COLO829 (cell line): Measurements from ENCODE around the gene JPH2.

Experiments used
- DNase-seq: peaks from one replicate; pipeline ENCODE4 v3.0.0; 2012; ENCODE audit warnings: low spot score

JPH2 gene

DNA sequence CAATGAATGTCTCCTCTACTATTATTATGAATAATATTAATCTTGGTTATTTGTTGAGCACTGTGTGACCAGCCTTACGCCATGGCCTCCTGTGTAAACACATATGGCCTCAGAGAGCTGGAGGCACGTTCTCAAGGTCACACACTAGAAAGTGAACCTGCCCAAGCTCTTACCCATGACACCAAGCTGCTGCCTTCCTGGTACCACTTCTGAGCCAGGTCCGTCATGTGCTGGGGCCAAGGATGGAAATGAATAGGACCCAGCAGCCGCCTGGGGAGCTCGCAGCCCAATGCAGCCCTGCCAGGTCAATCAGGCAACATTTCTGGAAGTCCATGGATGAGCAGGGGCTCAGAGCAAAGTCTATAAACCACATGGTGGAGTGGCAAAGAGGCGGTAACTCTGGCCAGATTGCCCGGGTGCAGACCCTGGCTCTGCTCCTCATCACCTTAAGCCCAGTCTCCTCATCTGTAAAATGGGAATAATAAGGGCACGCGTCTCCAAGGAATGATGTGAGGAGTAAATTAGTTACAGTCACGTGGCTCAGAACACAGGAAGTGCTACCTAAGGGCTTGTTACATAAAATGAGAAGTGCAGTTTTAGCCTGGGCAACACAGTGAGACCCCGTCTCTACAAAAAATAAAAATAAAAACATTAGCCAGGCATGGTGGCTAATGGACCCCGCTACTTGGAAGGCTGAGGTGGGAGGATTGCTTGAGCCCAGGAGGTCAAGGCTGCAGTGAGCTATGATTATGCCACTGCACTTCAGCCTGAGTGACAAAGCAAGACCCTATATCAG lies 61.5 kb downstream of the JPH2 start:
- no peak for DNase-seq

DNA sequence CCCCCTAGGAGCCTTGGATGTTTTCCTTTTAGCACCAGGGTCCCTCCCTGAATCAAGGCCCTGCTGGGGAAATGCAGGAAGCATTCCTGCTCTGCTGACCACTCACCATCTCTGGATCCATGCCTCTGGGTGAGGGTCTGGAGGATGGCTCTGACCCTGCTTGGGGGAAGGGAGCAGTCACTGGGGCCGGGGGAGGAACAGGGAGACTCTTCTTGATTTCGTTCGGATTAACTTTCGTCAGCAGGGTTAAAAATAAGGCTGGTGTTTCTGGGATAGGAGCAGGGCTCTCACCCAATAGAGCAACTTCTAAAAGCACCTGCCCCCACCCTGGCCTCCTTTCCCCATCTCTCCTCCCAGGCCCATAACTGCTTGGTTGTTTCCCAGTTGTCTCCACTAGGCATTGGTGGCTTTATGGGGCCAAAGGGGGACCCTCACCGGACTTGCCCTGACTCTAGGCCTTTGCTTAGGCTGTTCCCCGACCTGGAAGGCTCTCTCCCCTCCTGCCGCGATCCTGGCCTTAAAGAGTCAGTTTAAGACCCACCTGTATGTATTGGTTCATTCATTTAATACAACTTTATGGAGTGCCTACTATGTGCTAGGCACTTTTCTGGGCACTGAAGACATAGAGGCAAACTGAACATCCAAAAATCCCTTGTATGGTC lies 63.0 kb downstream of the JPH2 start:
- no peak for DNase-seq

DNA sequence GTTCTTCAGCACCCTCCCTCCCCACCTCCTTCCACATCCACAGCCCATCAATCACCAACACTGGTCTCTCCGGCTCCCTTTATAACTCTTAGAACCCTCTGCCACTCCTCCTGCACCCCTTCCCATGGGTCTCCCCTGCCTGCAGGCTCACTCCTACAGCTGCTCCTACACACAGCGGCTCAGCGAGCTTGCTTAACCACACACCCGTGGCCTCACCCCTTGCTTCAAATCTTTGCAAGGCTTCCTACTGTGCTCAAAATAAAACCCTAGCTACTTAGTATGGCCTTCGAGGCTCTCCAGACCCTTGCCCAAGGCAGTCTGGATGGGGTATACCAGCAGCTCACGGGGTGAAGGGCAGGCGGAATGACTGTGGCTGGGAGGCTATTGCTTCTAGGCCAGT lies 63.7 kb downstream of the JPH2 start:
- no peak for DNase-seq

DNA sequence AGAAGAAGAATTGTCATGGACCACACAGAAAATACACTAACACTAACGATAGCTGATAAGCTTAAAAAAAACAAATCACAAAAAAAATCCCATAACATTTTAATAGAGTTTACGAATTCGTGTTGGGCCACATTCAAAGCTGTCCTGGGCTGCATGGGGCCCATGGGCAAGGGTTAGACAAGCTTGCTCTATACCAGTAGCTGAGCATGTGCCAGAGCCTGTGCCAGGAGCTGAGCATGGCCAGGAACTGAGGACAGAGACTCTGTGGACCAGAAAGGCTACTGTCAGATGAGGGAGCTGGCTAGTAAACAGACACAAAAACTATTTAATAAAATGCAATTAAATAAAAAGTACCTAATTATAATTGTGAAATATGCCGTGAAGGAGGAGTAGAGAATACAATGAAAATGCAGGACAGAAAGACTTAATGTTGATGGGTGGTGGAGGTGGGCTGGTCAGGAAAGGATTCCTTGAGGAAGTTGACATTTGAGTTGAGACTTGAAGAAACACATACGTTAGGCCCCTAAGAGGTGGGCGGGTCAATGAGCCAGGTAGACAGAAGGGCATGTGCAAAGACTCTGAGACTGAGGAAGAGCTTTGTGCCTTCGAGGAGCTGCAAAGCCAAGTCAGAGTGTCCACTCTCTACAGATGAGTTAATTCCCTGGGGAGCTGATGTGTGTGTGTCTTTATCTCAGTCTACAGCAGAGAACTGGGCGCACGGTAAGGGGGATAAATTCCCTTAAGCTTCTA lies 66.1 kb downstream of the JPH2 start:
- no peak for DNase-seq

DNA sequence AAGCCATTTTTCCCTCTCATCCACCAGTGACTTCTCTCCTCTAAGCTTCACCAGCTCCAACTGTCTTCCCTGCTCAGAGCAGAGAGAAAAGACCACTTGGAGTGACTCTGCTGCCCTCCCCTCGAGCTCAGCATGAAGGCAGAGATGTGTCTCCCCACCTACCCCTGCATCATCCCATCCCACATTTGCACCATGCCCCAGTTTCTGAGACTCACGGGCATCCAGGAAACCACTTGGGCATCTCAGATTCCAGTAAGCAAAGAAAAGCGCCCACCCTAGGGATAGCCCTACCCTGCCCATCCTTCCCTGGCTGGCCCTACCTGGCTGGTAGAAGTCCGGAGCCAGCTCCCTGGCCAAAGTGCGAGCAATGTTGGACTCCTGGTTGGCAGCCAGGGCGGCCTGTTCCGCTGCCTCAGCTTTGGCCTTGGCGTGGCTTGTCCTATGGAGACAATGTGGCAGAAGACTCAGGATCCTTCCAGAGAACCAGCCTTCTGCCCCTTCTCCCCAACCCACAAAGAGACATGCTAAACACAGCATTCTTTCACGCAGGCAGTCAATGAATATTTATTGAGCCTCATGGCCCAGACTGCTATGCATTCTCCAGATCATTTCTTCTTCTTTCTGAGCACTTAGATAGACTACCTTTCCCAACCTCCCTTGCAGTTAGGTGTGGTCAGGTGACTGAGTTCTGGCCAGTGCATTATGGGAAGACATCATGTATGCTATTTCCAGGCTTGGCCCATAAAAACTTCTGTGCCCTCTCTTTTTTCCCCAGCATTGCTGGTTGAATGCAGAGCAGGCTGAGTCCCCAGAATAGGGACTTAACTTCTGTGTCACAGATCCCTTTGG lies 68.6 kb downstream of the JPH2 start:
- no peak for DNase-seq

DNA sequence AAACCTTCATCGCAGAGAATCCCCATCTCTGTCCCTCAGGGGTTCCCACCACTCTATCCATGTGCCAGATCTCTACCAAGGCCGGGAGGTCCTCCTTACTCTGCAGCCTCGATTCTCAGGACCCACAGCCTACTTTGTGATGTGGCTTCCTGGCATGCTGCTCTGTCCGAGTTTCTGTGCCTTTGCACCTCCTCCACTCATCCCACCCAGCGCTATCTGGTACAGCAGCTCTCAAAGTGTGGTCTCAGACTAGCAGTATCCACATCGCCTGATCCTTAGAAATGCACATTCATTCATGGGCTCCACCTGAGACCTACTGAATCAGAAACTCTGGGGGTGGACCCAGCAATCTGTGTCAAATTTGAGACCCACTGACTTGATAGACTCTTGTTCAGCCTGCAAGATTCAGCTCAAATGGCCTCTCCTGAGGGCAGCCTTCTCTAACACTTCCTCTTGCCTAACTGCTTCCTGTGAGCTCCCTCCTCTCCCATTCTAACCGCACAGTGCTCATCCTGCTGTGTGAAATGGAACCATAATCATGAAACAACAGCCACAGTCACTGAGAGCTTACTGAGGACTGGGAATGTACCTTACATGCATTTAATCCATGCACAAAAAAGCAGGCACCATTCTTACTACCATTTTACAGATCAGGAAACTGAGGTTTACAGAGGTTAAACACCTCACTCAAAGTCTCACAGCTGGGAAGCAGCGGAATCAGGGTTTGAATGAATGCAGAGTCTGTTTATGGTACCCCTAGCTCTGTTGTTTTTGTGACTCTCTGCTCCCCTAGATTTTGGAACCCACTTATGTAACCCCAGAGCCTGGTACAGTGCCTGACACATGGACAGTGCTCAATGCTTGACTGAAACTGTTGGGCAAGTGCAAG lies 69.4 kb downstream of the JPH2 start:
- DNase-seq: no peak

DNA sequence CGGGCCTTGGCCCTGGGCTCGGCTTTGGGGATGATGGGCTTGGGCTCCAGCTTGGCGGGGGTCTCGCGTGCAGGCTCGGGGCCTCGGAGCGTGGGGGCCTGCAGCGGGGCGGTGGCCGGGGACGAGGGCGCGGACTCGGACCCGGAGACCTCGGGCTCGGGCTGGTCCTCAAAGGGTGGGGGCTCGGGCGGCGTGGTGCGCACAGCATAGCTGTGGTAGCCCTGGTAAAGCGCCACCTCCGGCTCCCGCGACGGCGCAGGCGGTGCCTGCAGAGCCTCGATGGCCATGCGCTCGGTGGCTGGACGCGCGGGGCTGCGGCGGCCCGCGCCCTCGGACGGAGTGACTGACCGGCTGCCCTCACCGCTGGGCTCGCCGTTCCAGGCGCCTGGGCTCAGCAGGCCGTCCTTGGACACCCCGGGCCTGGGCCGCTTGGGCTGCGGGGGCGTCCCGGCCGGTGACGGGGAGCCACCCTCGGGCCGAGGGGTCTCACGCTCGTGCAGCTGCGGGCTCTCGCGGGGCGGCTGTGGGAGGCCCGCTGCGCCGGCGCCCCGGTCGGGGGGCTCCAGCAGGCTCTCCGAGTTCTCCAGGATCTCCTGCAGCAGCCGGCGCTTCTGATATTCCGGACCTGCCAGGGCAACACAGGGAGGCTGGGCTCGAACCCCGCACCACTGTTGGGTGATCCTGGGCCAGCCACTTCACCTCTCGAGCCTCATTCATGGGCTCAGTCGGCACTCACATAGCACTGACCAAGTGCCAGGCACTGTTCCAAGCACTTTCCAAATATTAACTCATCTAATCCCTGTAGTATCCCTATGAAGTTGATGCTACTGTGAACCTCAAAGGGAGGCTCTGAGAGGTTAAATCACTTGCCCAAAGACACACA lies 71.0 kb downstream of the JPH2 start:
- no peak for DNase-seq

DNA sequence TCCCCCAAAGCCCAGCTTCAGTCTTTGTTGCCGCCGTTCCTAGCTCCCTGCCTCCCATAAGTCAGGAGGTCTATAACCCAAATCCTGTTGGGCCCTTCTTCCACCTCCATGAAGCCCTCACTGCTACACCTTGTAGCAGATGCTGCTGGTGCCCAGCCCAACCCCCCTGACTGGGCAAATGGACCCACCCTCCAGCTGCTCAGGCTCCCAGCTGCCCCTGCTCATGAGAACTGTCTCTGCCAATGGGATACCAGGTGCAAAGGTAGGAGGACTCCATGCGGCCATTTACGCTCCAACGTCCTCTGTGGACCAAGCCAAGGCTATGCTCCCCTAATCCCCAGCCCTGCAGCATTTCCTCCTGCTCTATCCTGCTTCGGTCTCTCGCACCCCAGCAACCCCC lies 71.8 kb downstream of the JPH2 start:
- no peak for DNase-seq

DNA sequence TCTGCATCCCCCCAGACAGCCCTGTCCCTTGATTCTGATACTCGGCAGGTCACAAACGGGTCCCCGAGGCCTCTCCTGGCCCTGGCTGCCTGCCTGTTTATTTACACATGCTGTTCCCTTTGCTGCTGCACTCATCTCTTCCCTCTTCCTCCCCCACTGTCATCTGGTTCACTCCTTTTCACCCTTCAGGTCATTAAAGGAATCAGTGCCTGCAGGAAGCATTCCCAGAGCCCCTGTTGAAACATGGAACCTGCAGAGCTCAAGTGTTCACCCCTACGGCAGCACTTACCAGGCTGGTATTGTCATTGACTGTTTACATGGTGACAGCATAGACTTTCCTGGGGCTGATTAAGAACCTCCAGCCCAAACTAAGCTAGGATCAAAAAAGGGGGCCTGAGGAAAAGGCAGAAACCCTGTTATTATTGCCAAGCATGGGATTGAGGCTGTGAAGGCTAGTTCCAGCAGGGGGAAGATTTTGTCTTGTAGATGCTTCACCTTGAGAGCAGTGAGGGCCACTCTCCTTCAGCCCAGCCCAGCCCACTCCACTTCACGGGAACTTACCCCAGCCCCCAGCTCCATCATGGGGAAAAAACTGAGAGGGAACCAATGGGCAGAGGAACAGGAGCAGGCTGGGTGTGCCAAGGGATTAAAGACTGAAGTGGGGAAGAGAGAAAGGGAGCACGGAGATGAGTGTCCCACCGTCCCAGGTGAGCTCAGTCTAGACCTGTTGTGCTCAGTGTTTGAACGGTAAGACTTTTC lies 73.2 kb downstream of the JPH2 start:
- no peak for DNase-seq

DNA sequence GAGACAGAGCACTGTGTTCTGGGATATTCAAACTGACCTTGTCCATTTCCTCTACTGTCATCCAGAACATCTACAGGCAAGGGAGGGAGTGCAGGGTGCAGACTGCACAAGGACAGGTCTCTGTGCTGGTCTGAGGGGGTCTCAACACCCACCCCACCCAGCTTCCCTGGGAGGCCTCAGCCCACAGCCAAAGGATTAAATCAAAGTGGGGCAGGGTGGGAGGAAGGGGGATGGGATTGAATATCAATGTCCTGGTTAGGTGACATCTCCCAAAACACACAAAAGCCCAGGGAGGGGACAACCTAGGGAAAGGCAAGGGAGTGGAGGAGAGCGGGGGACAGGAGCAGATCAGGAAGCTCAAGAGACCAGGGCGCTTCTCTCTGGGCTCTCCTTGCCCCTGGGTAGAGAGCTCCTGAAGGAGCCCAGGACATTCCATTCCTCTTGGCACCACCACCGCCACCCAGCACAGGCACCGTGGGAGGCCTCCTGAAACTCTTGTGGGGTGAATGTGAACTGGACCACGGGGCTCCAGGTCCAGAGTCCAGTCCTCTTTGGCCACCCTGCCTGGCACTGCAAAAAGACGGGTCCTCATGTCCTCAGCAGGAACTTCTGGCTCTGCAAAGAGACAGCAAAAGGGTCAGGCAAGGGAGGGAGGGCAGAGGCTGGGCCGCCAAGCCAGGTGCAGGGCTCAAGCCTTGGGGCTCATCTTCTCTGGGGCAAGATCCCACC lies 73.9 kb downstream of the JPH2 start:
- no peak for DNase-seq

DNA sequence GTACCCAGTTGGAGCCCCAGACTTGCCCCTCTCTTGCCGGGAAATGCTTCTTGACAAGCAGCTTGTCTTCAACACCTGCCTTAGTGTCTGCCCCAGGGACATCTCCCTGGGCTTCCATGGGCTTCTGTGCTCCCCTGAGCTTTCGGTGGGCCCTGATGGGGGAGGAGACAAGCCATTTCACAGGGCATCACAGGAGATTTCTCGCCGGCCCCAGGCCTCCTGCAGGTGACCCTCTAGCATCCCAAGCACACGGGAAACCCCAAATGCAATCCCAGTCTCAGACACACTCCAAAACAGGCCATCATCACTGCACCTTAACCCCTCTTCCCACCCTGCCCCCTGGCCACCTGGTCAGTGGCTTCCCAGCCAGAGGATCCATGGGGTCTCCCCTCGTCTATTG lies 74.5 kb downstream of the JPH2 start:
- no peak for DNase-seq

DNA sequence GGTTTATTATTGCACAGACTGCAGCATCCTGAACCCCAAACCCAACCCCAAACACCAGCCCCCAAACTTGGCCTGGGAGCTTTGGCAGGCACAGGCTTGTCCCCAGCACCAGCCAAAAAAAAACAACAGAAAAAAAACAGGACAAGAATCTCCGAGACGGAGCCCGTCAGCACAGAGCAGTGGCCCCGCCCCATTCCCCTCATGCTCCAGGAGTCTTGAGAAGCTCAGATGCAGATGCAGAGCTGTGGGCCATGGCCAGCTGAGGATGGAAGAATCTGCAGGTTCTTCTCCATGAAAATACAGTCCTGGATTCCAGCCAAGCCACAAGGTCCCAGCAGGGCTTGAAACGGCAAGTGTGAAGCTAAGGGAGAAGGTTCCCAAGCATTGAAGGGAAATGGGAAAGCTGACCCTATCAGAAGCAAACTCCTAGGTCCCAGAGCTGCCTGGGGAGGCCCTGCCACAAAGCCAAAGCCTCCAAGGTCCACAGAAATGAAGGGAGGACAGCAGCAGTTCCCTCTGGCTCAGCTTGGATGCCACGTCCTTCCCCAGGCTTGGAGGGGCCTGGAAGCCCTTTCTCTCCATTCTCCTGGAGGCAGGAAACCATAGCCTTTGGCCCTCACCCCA lies 75.2 kb downstream of the JPH2 start:
- no peak for DNase-seq

DNA sequence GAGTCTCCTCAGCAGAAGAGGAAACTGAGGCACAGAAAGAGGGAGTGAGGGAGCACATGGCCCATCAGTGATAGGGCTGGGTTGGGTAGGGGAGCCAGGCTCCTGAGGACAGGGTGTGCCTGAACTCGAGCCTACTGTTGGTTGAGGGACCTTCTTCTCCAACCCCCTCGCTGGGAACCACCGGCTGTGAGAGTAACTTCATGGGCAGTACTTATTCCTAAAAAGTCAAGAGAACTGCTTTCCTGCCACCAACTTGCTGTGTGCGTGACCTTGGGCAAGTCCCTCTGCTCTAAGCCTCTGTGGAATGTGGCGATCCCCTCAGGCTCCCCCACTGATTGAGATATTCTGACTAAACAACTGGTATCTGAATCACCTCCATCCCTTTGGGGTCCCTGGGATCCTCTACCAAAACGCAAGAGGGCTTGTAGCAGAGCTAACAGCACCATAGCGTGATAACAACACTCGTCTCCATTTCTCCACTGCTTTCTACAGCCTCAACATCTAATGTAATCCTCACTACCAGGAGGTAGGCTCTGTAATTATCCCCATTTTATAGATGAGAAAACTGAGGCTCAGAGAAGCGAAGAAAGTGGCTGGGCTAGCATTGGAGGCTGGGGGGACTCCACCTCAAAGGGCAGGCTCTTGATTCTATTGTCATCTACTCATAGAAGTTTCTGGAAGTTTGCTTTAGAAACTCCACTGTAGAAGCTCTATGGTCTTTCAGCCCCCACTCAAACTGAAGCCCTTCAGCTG lies 76.0 kb downstream of the JPH2 start:
- no peak for DNase-seq

DNA sequence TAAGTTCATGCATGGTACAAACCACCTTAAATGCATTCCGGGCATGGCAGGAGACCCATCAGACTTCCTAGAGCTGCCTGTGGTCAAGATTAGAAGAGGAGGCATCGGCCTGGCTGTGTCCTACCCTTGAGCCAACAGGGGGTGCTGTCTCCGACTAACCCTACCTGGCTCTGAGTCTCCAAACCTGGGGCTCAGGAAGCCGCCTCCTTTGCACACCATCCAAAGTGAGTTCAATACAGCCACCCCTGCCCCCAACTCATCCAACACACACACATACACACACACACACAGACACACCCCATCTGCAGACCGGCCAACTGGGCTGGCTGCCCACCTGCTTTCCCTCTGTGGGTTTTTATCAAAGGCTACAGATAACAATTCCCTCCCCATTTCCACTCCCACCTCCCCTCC lies 77.0 kb downstream of the JPH2 start:
- DNase-seq: no peak

DNA sequence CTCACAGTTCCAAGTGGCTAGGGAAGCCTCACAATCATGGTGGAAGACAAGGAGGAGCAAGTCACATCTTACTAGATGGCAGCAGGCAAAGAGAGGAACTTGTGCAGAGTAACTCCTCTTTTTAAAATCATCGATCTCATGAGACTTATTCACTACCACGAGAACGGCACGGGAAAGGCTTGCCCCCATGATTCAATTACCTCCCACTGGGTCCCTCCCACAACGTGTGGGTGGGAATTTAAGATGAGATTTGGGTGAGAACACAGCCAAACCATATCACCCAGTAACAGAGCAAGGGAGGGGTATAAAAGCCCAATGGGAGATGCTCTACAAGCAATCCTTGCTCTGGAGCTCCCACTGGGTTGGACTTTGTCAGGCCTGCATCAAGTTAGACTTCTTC lies 80.4 kb downstream of the JPH2 start:
- DNase-seq: no peak

DNA sequence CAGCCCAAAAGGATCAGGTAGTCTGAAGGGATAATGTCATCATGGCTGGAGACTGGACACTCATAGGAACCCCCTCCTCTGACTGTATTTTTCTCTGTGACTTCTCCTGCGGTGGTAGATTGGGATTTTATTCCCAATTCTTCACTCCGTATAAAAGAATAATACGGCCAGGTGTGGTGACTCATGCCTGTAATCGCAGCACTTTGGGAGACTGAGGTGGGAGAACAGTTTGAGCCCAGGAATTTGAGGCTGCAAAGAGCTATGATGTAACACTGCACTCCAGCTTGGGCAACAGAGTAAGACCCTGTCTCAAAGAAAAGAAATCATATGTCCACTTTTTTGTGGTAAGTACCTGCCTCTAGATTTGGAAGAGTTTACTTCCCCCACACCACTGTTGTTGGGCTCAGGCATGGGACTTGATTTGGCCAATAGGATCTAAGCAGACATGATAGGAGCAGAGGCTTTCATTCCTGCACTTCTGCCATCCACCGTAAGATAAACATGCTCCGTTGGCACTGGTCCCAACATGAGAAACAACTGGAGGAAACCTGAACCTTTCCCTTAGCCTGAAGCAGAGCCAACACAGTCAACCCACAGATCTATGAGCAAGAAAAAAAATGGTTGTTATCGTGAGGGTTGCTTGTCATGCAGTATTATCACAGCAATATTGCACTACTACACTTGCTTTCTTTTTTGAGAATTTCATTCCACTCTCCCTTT lies 82.0 kb downstream of the JPH2 start:
- DNase-seq: no peak

DNA sequence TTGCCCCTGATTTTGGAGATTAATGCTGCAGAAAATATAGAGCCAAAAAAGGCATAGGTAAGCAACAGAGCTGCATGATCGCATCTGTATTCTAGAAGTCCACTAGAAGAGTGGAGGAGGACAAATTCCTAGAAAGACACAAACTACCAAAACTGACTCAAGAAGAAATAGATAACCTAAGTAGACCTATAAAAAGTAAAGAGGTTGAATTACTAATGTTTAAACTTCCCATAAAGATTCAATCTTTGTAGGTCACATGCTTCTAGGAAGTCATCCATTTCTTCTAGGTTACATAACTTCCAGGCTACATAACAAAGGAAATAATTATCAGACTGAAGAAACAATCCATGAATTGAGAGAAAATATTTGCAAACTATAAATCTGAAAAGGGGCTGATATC lies 84.4 kb downstream of the JPH2 start:
- no peak for DNase-seq
